PC-3 (cell line): Measurements from ENCODE around the gene TBC1D30. TPM values are rescaled to one million over a fixed set of nuclear protein-coding genes. Genes with fewer than 3 reads are reported as not detected.

ENCODE experiments used
- ATAC-seq: fragments of 200-7000 bp; cut with Tn5 transposase; 2 replicates; pipeline ENCODE4 v1.9.1; 2020; ENCODE audit warnings: mild to moderate bottlenecking, moderate library complexity
- BruUV-seq: library from RNA; stranded (reverse); fragments of 400-500 nt; replicated peaks from 2 replicates; lab custom pipeline; 2021; lab: Mats Ljungman, UMichigan
- CTCF ChIA-PET: fragments of 300-600 bp; sonication (Branson Sonifier 250); formaldehyde crosslinking; loops from one replicate; lab custom pipeline; 2022; ENCODE audit warnings: antibody characterized with exemption; lab: Charles Lee
- POLR2A ChIA-PET: fragments of 300-600 bp; sonication (Branson Sonifier 250); formaldehyde crosslinking; loops from one replicate; lab custom pipeline; 2022; ENCODE audit warnings: antibody characterized with exemption; ENCODE audit not compliant: unreplicated experiment; lab: Charles Lee
- DNase-seq: peaks from one replicate; pipeline ENCODE4 v3.0.0-alpha.2; 2015
- H2AFZ ChIP-seq: fragments of 300-600 bp; sonication (generic); 2 replicates; pipeline ENCODE4 v1.6.0; 2016; ENCODE audit warnings: antibody characterized with exemption, low read length
- H3F3A ChIP-seq: fragments of 300-600 bp; sonication (generic); one replicate; pipeline ENCODE4 v1.6.0; 2017; ENCODE audit warnings: antibody characterized with exemption, low read length, control low read depth, mild to moderate bottlenecking; ENCODE audit not compliant: unreplicated experiment
- H3K27ac ChIP-seq: fragments of 300-600 bp; sonication (generic); 2 replicates; pipeline ENCODE4 v1.5.1; 2016; ENCODE audit warnings: mild to moderate bottlenecking, low read length
- H3K27me3 ChIP-seq: fragments of 300-600 bp; sonication (generic); 2 replicates; pipeline ENCODE4 v1.6.1; 2016; ENCODE audit warnings: low read length, mixed read lengths
- H3K36me3 ChIP-seq: fragments of 300-600 bp; sonication (generic); 2 replicates; pipeline ENCODE4 v1.6.1; 2016; ENCODE audit warnings: low read depth, mixed run types, low read length, mixed read lengths
- H3K4me1 ChIP-seq: fragments of 300-600 bp; sonication (generic); 2 replicates; pipeline ENCODE4 v1.5.1; 2016; ENCODE audit warnings: low read length; ENCODE audit not compliant: insufficient read depth
- H3K4me2 ChIP-seq: fragments of 300-600 bp; sonication (generic); 2 replicates; pipeline ENCODE4 v1.6.0; 2016; ENCODE audit warnings: low read length
- H3K4me3 ChIP-seq: fragments of 300-600 bp; sonication (generic); 2 replicates; pipeline ENCODE4 v1.5.1; 2016; ENCODE audit warnings: mild to moderate bottlenecking, low read length, mixed read lengths
- H3K79me2 ChIP-seq: fragments of 300-600 bp; sonication (generic); 2 replicates; pipeline ENCODE4 v1.6.1; 2017; ENCODE audit warnings: low read length, mixed read lengths
- H3K9ac ChIP-seq: fragments of 300-600 bp; sonication (generic); 2 replicates; pipeline ENCODE4 v1.6.0; 2016; ENCODE audit warnings: mild to moderate bottlenecking, low read length
- H3K9me2 ChIP-seq: fragments of 300-600 bp; sonication (generic); replicated peaks from 2 replicates; pipeline ENCODE4 v1.6.1; 2016; ENCODE audit warnings: mixed run types, low read length, mixed read lengths
- H3K9me3 ChIP-seq: fragments of 300-600 bp; sonication (generic); 2 replicates; pipeline ENCODE4 v1.6.1; 2016; ENCODE audit warnings: low read length, mixed read lengths
- H4K20me1 ChIP-seq: fragments of 300-600 bp; sonication (generic); 2 replicates; pipeline ENCODE4 v1.6.1; 2016; ENCODE audit warnings: low read length, mixed read lengths
- CTCF ChIP-seq: fragments of 300-600 bp; sonication (generic); conservative IDR thresholded peaks from 2 replicates; pipeline ENCODE4 v1.5.1; 2017; ENCODE audit warnings: antibody characterized with exemption, low read depth, mild to moderate bottlenecking, low read length
- EZH2 ChIP-seq: fragments of 300-600 bp; sonication (generic); IDR thresholded peaks from one replicate; pipeline ENCODE4 v1.6.1; 2017; ENCODE audit warnings: antibody characterized with exemption, mild to moderate bottlenecking, low read length; ENCODE audit not compliant: unreplicated experiment
- EZH2phosphoT487 ChIP-seq: fragments of 300-600 bp; sonication (generic); IDR thresholded peaks from 2 replicates; pipeline ENCODE4 v1.6.1; 2018; ENCODE audit warnings: mild to moderate bottlenecking, antibody characterized with exemption, low read length, borderline replicate concordance
- intact Hi-C: fragments of 100-400 bp; cut with micrococcal nuclease; formaldehyde crosslinking; loops from 2 replicates; pipeline ENCODE4 v1.9.0; 2023
- total RNA-seq: library from RNA; depleted of rRNA; stranded (reverse); fragments of >200 nt; gene quantifications from 2 replicates; pipeline ENCODE4 v1.2.3, GENCODE V29; 2014

TBC1D30 gene
- total RNA-seq, 1 experiment from 2014 or later, result 16.8 TPM

GRCh38 chr12:64833928-64834327, 9.5 kb downstream of the TBC1D30 start:
- H4K20me1 ChIP-seq, result no peaks in the 10 kb centered on the region
- ChIA-PET POLR2A (no interaction called here), CTCF (no interaction called here)
- H3K27me3 ChIP-seq, result no peaks in the 10 kb centered on the region
- no peak overlapping the region for H3K4me2 ChIP-seq
- no peaks in the 10 kb centered on the region for H3K4me1 ChIP-seq
- intact Hi-C loops, result no loop called here
- peaks cover 12% of the 10 kb centered on the region for H3K36me3 ChIP-seq
- no peaks in the 10 kb centered on the region for H3K79me2 ChIP-seq
- H2AFZ ChIP-seq, result no peak overlapping the region
- no peaks in the 10 kb centered on the region for H3K9me2 ChIP-seq
- no TSS peak for BruUV-seq
- no peak overlapping the region for H3K4me3 ChIP-seq
- no peaks in the 10 kb centered on the region for H3F3A ChIP-seq
- TF ChIP-seq CTCF, result no peak
- TF ChIP-seq EZH2phosphoT487, result no peak
- TF ChIP-seq EZH2, result no peak
- no peak overlapping the region for H3K27ac ChIP-seq
- no peak for DNase-seq
- no peak overlapping the region for H3K9ac ChIP-seq
- H3K9me3 ChIP-seq, result no peaks in the 10 kb centered on the region
- no peak for ATAC-seq

DNA sequence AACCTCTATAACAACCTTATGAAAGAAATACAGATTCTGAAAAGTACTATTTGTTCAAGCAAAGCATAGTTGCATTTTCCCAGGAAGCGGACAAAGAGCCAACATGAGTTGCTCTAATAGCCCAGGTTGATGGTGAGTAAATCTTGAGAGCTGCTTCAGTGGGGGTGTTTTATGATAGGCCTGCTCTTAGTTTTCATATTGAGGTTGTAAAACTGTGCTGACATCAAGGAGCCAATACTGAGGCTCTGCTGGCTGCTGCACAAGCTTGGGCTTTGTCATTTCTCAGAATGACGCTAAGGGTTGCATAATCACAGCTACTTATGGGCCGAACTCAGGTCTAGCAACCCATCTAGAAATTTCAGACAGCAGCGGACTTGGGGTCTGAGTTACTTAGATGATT, 11.5 kb downstream of the TBC1D30 start:
- Histone ChIP-seq H4K20me1 (no peaks in the 10 kb centered on the region), H3K4me1 (no peaks in the 10 kb centered on the region; the same call in 1 of the 2 replicates), H3K27me3 (no peaks in the 10 kb centered on the region), H3K79me2 (no peaks in the 10 kb centered on the region), H3K9ac (no peak overlapping the region), H2AFZ (no peak overlapping the region), H3K27ac (no peak overlapping the region), H3K9me2 (no peaks in the 10 kb centered on the region), H3F3A (no peaks in the 10 kb centered on the region), H3K9me3 (no peaks in the 10 kb centered on the region), H3K36me3 (peaks cover 12% of the 10 kb centered on the region), H3K4me3 (no peak overlapping the region), H3K4me2 (no peak overlapping the region)
- no peak for TF ChIP-seq EZH2
- no peak for TF ChIP-seq EZH2phosphoT487
- TF ChIP-seq CTCF, result no peak
- no peak for ATAC-seq
- ChIA-PET POLR2A (no interaction called here), CTCF (no interaction called here)
- no peak for DNase-seq
- no TSS peak for BruUV-seq
- intact Hi-C loops, result no loop called here

GRCh38 chr12:64836856-64837255, 12.4 kb downstream of the TBC1D30 start:
- H3K9me2 ChIP-seq, result no peaks in the 10 kb centered on the region
- intact Hi-C loops, result no loop called here

More at GRCh38 chr12:64836856-64837255, 12.4 kb downstream of the TBC1D30 start:
- H3K79me2 ChIP-seq, result no peaks in the 10 kb centered on the region
- no peak overlapping the region for H3K4me2 ChIP-seq
- no peak overlapping the region for H3K4me3 ChIP-seq
- H3K27me3 ChIP-seq, result no peaks in the 10 kb centered on the region
- H3K4me1 ChIP-seq, result no peaks in the 10 kb centered on the region; the same call in 1 of the 2 replicates
- ATAC-seq (no peak), DNase-seq (peak; percentile 20)
- H3K27ac ChIP-seq, result no peak overlapping the region
- H3K9ac ChIP-seq, result no peak overlapping the region
- no TSS peak for BruUV-seq
- H2AFZ ChIP-seq, result no peak overlapping the region
- H3F3A ChIP-seq, result no peaks in the 10 kb centered on the region
- ChIA-PET POLR2A (no interaction called here), CTCF (no interaction called here)
- TF ChIP-seq EZH2 (no peak), EZH2phosphoT487 (no peak), CTCF (no peak)
- H4K20me1 ChIP-seq, result no peaks in the 10 kb centered on the region
- H3K9me3 ChIP-seq, result no peaks in the 10 kb centered on the region
- peaks cover 12% of the 10 kb centered on the region for H3K36me3 ChIP-seq
